HepG2 (cell line): ENCODE measurements around the gene KLF15. TPM values are rescaled to one million over a fixed set of nuclear protein-coding genes. Genes with fewer than 3 reads are reported as not detected.

Experiments used
- ATAC-seq: fragments of 200-7000 bp; cut with Tn5 transposase; 3 replicates; pipeline ENCODE4 v1.9.1; 2020; ENCODE audit warnings: mild to moderate bottlenecking, moderate library complexity
- BruUV-seq: library from RNA; stranded (reverse); fragments of 400-500 nt; replicated peaks from 2 replicates; lab custom pipeline; 2021; lab: Mats Ljungman, UMichigan
- CTCF ChIA-PET: fragments of 300-600 bp; formaldehyde crosslinking; extraction: SDS; loops from one replicate; lab custom pipeline; 2021; ENCODE audit warnings: low total read pairs, inconsistent platforms, low intra/inter-chr PET ratio; lab: Yijun Ruan, JAX
- POLR2A ChIA-PET: fragments of 350-600 bp; sonication (Branson Sonifier 250); formaldehyde crosslinking; loops from one replicate; lab custom pipeline; 2020; ENCODE audit warnings: antibody characterized with exemption, inconsistent platforms; lab: Yijun Ruan, JAX
- DNase-seq: peaks from one replicate; pipeline ENCODE4 v3.0.0-alpha.2; 2015; ENCODE audit warnings: low spot score
- FAIRE-seq: peaks from 3 replicates; lab custom pipeline; 2011; peaks lifted over from hg19 to GRCh38; lab: Jason Lieb, UNC
- H2AFZ ChIP-seq: one replicate; pipeline ENCODE4 v1.6.1; 2011; ENCODE audit warnings: low read length, inconsistent platforms
- H3K27ac ChIP-seq: fragments of 300-600 bp; 3 replicates; pipeline ENCODE4 v1.8.0; 2011; ENCODE audit warnings: mixed run types, mild to moderate bottlenecking, mixed read lengths, low read length, inconsistent platforms; ENCODE audit not compliant: insufficient read depth; ENCODE audit errors: extremely low read length
- H3K27me3 ChIP-seq, 2 experiments: fragments of 200-600 bp in 1 of 2; 2 replicates in 1 of 2; 3 replicates in 1 of 2; pipeline versions ENCODE4 v1.6.0 to v1.8.0; 2011; ENCODE audit warnings: low read length in 2 of 2, mild to moderate bottlenecking in 2 of 2, moderate library complexity in 2 of 2, inconsistent platforms in 1 of 2; ENCODE audit not compliant: insufficient read depth in 2 of 2, control insufficient read depth in 1 of 2
- H3K36me3 ChIP-seq, 2 experiments: fragments of 200-600 bp in 1 of 2; replicated peaks in 1 of 2; 2 replicates in 1 of 2; 3 replicates in 1 of 2; pipeline versions ENCODE4 v1.5.1 to v1.8.0; 2011; ENCODE audit warnings: low read length in 2 of 2, inconsistent platforms in 1 of 2; ENCODE audit not compliant: insufficient read depth in 2 of 2, control insufficient read depth in 1 of 2
- H3K4me1 ChIP-seq: 2 replicates; pipeline ENCODE4 v1.5.1; 2012; ENCODE audit warnings: low read length, inconsistent platforms; ENCODE audit not compliant: insufficient read depth
- H3K4me2 ChIP-seq: 2 replicates; pipeline ENCODE4 v1.6.0; 2011; ENCODE audit warnings: low read depth, low read length, inconsistent platforms
- H3K4me3 ChIP-seq, 3 experiments: fragments of 200-600 bp in 1 of 3; sonication (generic), shearing (Covaris generic) in 1 of 3; replicated peaks in 1 of 3; 2 replicates each; pipeline ENCODE4 v1.5.1; 2011 to 2016; ENCODE audit warnings: low read length in 3 of 3, inconsistent platforms in 2 of 3, low read depth in 2 of 3, mild to moderate bottlenecking in 2 of 3, control low read depth in 1 of 3, mixed read lengths in 1 of 3; ENCODE audit not compliant: insufficient read depth in 1 of 3
- H3K79me2 ChIP-seq: one replicate; pipeline ENCODE4 v1.6.1; 2011; ENCODE audit warnings: low read length, inconsistent platforms; ENCODE audit not compliant: insufficient read depth
- H3K9ac ChIP-seq: 2 replicates; pipeline ENCODE4 v1.6.0; 2011; ENCODE audit warnings: mild to moderate bottlenecking, low read depth, low read length, inconsistent platforms; ENCODE audit not compliant: insufficient read depth
- H3K9me3 ChIP-seq: 2 replicates; pipeline ENCODE4 v1.5.1; 2012; ENCODE audit warnings: mild to moderate bottlenecking, low read length
- H4K20me1 ChIP-seq: 2 replicates; pipeline ENCODE4 v1.6.0; 2011; ENCODE audit warnings: inconsistent platforms, mild to moderate bottlenecking, low read length, moderate library complexity; ENCODE audit not compliant: insufficient read depth
- BORCS8-MEF2B ChIP-seq: sonication (generic); formaldehyde crosslinking; IDR thresholded peaks from 2 replicates; pipeline ENCODE4 v1.8.0; 2022; ENCODE audit warnings: mild to moderate bottlenecking, missing genetic modification reagents
- EZH2 ChIP-seq: conservative IDR thresholded peaks from 2 replicates; pipeline ENCODE4 v1.6.1; 2012; ENCODE audit warnings: mild to moderate bottlenecking, low read depth, low read length, moderate library complexity
- KAT2B ChIP-seq: fragments of 150-350 bp; IDR thresholded peaks from 2 replicates; pipeline ENCODE4 v1.6.1; 2014; ENCODE audit warnings: low read depth, low read length, borderline replicate concordance
- MAX ChIP-seq: IDR thresholded peaks from 2 replicates; pipeline ENCODE4 v1.6.1; 2012; ENCODE audit warnings: inconsistent platforms
- POLR2AphosphoS5 ChIP-seq: IDR thresholded peaks from 2 replicates; pipeline ENCODE4 v1.6.1; 2012; ENCODE audit warnings: low read depth, low read length
- RELA ChIP-seq: sonication (generic); formaldehyde crosslinking; IDR thresholded peaks from 2 replicates; pipeline ENCODE4 v1.4.0; 2020; ENCODE audit warnings: missing genetic modification reagents
- ZFP91 ChIP-seq: sonication (generic); formaldehyde crosslinking; IDR thresholded peaks from 2 replicates; pipeline ENCODE4 v1.9.0; 2022; ENCODE audit warnings: missing genetic modification reagents, mild to moderate bottlenecking, borderline replicate concordance
- ZNF251 ChIP-seq: sonication (generic); formaldehyde crosslinking; IDR thresholded peaks from 2 replicates; pipeline ENCODE4 v1.9.0; 2021; ENCODE audit warnings: mild to moderate bottlenecking, missing genetic modification reagents
- ZNF260 ChIP-seq: sonication (generic); formaldehyde crosslinking; IDR thresholded peaks from 2 replicates; pipeline ENCODE4 v1.4.0; 2020; ENCODE audit warnings: missing genetic modification reagents, low read depth, mild to moderate bottlenecking, borderline replicate concordance
- ZNF343 ChIP-seq: sonication (generic); formaldehyde crosslinking; IDR thresholded peaks from 2 replicates; pipeline ENCODE4 v1.4.0; 2020; ENCODE audit warnings: mild to moderate bottlenecking, missing genetic modification reagents
- ZNF572 ChIP-seq: sonication (generic); formaldehyde crosslinking; IDR thresholded peaks from 2 replicates; pipeline ENCODE4 v1.5.1; 2020; ENCODE audit warnings: mild to moderate bottlenecking, missing genetic modification reagents
- ZNF574 ChIP-seq: sonication (generic); formaldehyde crosslinking; IDR thresholded peaks from 2 replicates; pipeline ENCODE4 v1.4.0; 2020; ENCODE audit warnings: missing genetic modification reagents
- WGBS: methylation state at CpG from one replicate; pipeline ENCODE4 v1.1.6; 2017; ENCODE audit warnings: low lambda C conversion rate; 5-methylcytosine and 5-hydroxymethylcytosine counted together
- in situ Hi-C: cut with HindIII; loops from 2 replicates; pipeline ENCODE4 v1.10.0; 2017; ENCODE audit warnings: low pct_unique_long_range_greater_than_20kb; ENCODE audit not compliant: extremely low pct_ligation_motif_present
- intact Hi-C: fragments of 100-400 bp; cut with micrococcal nuclease; formaldehyde crosslinking; loops from one replicate; pipeline ENCODE4 v1.10.0; 2022; ENCODE audit not compliant: unreplicated experiment
- polyA plus RNA-seq, 8 experiments: library from polyadenylated mRNA; depleted of rRNA in 3 of 8; stranded (reverse) in 7 of 8; unstranded in 1 of 8; fragments of >200 nt; fragmentation: Illumina TruSeq in 4 of 8; extraction: Trizol in 4 of 8; gene quantifications; 2 replicates each; pipeline versions ENCODE4 v1.2.1 to v1.2.3, GENCODE V29; 2011 to 2016; ENCODE audit warnings: low read depth in 4 of 8, missing spikeins in 1 of 8, mixed read lengths in 1 of 8; ENCODE audit not compliant: insufficient read depth in 1 of 8
- total RNA-seq, 5 experiments: library from RNA; depleted of rRNA; stranded (reverse); fragments of >200 nt; fragmentation: Illumina TruSeq; extraction: Trizol; gene quantifications; 2 replicates each; pipeline ENCODE4 v1.2.3, GENCODE V29; 2016; ENCODE audit warnings: low read depth in 1 of 5
- TF ChIP-seq, protein P1 (sequence below): sonication (generic); formaldehyde crosslinking; IDR thresholded peaks from 2 replicates; pipeline ENCODE4 v1.5.1; 2020; ENCODE audit warnings: mild to moderate bottlenecking, missing genetic modification reagents

Gene KLF15
- total and polyA plus RNA-seq, 2 of the 13 experiments (the other 11 are each of a cell fraction or from before 2014, with no cell fraction given), result 7.1 to 7.8 TPM

DNA sequence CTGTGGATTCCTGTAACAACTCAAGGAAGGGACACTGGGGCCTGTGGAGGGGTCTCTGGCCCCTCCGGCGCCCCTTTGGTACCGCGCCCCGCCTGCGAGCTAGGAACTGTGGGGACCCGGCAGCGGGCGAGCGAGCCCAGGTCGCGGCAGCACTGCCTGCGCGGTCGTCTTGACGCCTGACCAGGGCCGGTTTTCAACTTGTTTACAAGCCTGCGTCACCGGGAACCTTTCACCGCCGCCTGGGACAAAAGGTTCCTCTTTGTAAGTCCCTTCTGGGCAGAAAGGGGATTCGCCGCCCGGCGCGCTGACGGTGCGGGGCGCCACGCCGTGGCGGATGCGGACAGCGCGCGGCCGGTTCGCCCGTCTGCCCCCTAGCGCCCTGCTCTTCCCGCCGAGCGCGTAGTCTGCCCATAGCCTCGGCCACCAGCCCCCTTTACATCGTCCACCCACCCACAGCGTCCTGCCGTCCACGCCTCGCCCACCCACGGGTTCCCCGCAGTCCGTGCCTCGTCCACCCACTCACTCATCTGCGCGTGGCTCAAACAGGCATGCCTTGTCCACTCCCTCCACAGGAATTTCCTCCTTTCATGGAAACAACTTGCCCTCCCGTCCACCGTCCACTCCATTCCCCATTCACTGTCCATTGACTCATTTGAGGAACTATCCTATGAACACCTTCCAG lies 32.0 kb upstream of the KLF15 start (continued):
- TF ChIP-seq ZNF572 (CRISPR knock-in tag) (0 out of 2 replicates have a peak, but pooled peaks have one; percentile 72), ZNF251 (CRISPR knock-in tag) (no peak), ZFP91 (peak; percentile 95), ZNF574 (peak; percentile 84), MAX (peak; percentile 79), KAT2B (no peak)

GRCh38 chr3:126381966-126382365 lies 24.8 kb upstream of the KLF15 start:
- DNase-seq (no peak), FAIRE-seq (no peak), ATAC-seq (no peak)
- H3K4me1 ChIP-seq, result no peaks in the 10 kb centered on the region
- no peak for TF ChIP-seq RELA (CRISPR knock-in tag)
- TF ChIP-seq POLR2AphosphoS5, result no peak
- TF ChIP-seq, protein P1, sequence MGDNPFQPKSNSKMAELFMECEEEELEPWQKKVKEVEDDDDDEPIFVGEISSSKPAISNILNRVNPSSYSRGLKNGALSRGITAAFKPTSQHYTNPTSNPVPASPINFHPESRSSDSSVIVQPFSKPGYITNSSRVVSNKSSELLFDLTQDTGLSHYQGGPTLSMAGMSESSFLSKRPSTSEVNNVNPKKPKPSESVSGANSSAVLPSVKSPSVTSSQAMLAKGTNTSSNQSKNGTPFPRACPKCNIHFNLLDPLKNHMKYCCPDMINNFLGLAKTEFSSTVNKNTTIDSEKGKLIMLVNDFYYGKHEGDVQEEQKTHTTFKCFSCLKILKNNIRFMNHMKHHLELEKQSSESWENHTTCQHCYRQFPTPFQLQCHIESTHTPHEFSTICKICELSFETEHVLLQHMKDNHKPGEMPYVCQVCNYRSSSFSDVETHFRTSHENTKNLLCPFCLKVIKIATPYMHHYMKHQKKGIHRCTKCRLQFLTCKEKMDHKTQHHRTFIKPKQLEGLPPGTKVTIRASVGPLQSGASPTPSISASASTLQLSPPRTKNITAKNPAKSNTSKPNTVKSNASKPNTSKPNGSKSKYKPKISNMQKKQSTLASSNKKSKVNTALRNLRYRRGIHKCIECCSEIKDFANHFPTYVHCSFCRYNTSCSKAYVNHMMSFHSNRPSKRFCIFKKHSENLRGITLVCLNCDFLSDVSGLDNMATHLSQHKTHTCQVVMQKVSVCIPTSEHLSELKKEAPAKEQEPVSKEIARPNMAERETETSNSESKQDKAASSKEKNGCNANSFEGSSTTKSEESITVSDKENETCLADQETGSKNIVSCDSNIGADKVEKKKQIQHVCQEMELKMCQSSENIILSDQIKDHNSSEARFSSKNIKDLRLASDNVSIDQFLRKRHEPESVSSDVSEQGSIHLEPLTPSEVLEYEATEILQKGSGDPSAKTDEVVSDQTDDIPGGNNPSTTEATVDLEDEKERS (CRISPR knock-in tag), result no peak
- no peak for TF ChIP-seq BORCS8-MEF2B (CRISPR knock-in tag)
- no peak for TF ChIP-seq ZNF260
- TF ChIP-seq ZNF343 (CRISPR knock-in tag), result no peak
- TF ChIP-seq EZH2, result no peak
- WGBS, result 38% methylated on average over 2 of the region's 2 CpGs
- no peak overlapping the region for H3K9ac ChIP-seq
- H3K27ac ChIP-seq, result no peak overlapping the region
- POLR2A ChIA-PET, result no interaction called here
- no peaks in the 10 kb centered on the region for H4K20me1 ChIP-seq
- H3K79me2 ChIP-seq, result no peaks in the 10 kb centered on the region
- intact Hi-C loops, result no loop called here
- no peak overlapping the region for H2AFZ ChIP-seq
- H3K27me3 ChIP-seq, result peaks cover 5 to 36% of the 10 kb centered on the region in 2 experiments; a peak in 4 of 5 replicates
- no peak overlapping the region for H3K4me3 ChIP-seq
- no peaks in the 10 kb centered on the region for H3K36me3 ChIP-seq
- CTCF ChIA-PET, result no interaction called here
- in situ Hi-C loops, result no loop called here
- no TSS peak for BruUV-seq
- H3K9me3 ChIP-seq, result no peaks in the 10 kb centered on the region
- H3K4me2 ChIP-seq, result no peak overlapping the region
